ENCODE measurements around the gene GATAD2A.

The GATAD2A gene

GRCh38 chr19:19513682-19514081 is 108.2 kb downstream of the GATAD2A start:
- no peak for DNase-seq (ENCODE audit: low read depth)

- DNase-seq (ENCODE audit: low read depth) = no peak
Observed at GRCh38 chr19:19514215-19514657, 108.8 kb downstream of the GATAD2A start.

- DNase-seq (ENCODE audit: low read depth) = no peak
Observed at GRCh38 chr19:19514881-19515641, 109.6 kb downstream of the GATAD2A start, which contains the start of gene TSSK6. Gene TSSK6, minus strand, starts transcription at chr19:19515548. Its CDS starts 121 bp downstream, at chr19:19515427.

GRCh38 chr19:19515642-19516519 is 110.4 kb downstream of the GATAD2A start, which contains the start of gene NDUFA13:
Gene NDUFA13, plus strand, starts transcription at chr19:19516225. Its CDS starts 14 bp downstream, at chr19:19516239.
- DNase-seq (ENCODE audit: low read depth) = peak; percentile 86

GRCh38 chr19:19517235-19517619 is 111.8 kb downstream of the GATAD2A start:
- DNase-seq (ENCODE audit: low read depth) = no peak

GRCh38 chr19:19520989-19521388 is 115.5 kb downstream of the GATAD2A start:
- DNase-seq (ENCODE audit: low read depth) = no peak

- DNase-seq (ENCODE audit: low read depth) = no peak
Observed at GRCh38 chr19:19523177-19523576, 117.7 kb downstream of the GATAD2A start.

- DNase-seq (ENCODE audit: low read depth) = no peak
Observed at GRCh38 chr19:19524053-19524452, 118.6 kb downstream of the GATAD2A start.

GRCh38 chr19:19525611-19526380 is 120.3 kb downstream of the GATAD2A start:
- DNase-seq (ENCODE audit: low read depth) = no peak

GRCh38 chr19:19526581-19527370 is 121.3 kb downstream of the GATAD2A start:
- DNase-seq (ENCODE audit: low read depth) = no peak

- DNase-seq (ENCODE audit: low read depth) = no peak
Observed at GRCh38 chr19:19527371-19527656, 121.8 kb downstream of the GATAD2A start.

GRCh38 chr19:19527674-19528625 is 122.5 kb downstream of the GATAD2A start:
- DNase-seq (ENCODE audit: low read depth) = no peak

- no peak for DNase-seq (ENCODE audit: low read depth)
Observed at GRCh38 chr19:19528721-19529490, 123.4 kb downstream of the GATAD2A start, which contains the start of gene YJEFN3. Gene YJEFN3, plus strand, starts transcription at chr19:19528911. Its CDS starts 22 bp downstream, at chr19:19528933.

GRCh38 chr19:19529783-19530422 is 124.4 kb downstream of the GATAD2A start:
- no peak for DNase-seq (ENCODE audit: low read depth)

GRCh38 chr19:19530423-19530804 is 124.9 kb downstream of the GATAD2A start:
- DNase-seq (ENCODE audit: low read depth) = no peak

- DNase-seq (ENCODE audit: low read depth) = no peak
Observed at GRCh38 chr19:19530889-19531288, 125.4 kb downstream of the GATAD2A start.

GRCh38 chr19:19531951-19532805 is 126.7 kb downstream of the GATAD2A start:
- DNase-seq (ENCODE audit: low read depth) = peak; percentile 72

All from stimulated activated CD8-positive, alpha-beta memory T cell treated with anti-CD3 and anti-CD28 coated beads, Interleukin-12 subunit alpha, Interleukin-12 subunit beta, amount 100 ng/mL, for 4 hours (primary cell).